GM23338 (cell line): ENCODE results near the gene ZDHHC1. TPM values are rescaled to one million over a fixed set of nuclear protein-coding genes. Genes with fewer than 3 reads are reported as not detected.

Source experiments
- ATAC-seq: fragments of 200-7000 bp; cut with Tn5 transposase; 3 replicates; pipeline ENCODE4 v1.9.1; 2020
- DNase-seq: peaks from one replicate; pipeline ENCODE4 v3.0.0-alpha.2; 2015; ENCODE audit warnings: low spot score
- H2AFZ ChIP-seq: fragments of 200-600 bp; sonication (generic); 2 replicates; pipeline ENCODE4 v1.8.0; 2016; ENCODE audit warnings: antibody characterized with exemption, mild to moderate bottlenecking, moderate library complexity
- H3F3A ChIP-seq: fragments of 200-600 bp; sonication (generic); replicated peaks from 2 replicates; pipeline ENCODE4 v1.8.0; 2017; ENCODE audit warnings: antibody characterized with exemption, mixed run types, low read depth
- H3K27ac ChIP-seq: fragments of 200-600 bp; sonication (generic); 2 replicates; pipeline ENCODE4 v1.6.1; 2016; ENCODE audit warnings: low read depth
- H3K27me3 ChIP-seq: fragments of 200-600 bp; sonication (generic); 2 replicates; pipeline ENCODE4 v1.8.0; 2016; ENCODE audit warnings: mild to moderate bottlenecking, mixed run types, moderate library complexity; ENCODE audit not compliant: insufficient read depth
- H3K36me3 ChIP-seq: fragments of 200-600 bp; sonication (generic); 2 replicates; pipeline ENCODE4 v1.8.0; 2016; ENCODE audit warnings: mild to moderate bottlenecking; ENCODE audit not compliant: insufficient read depth
- H3K4me1 ChIP-seq: fragments of 200-600 bp; sonication (generic); 2 replicates; pipeline ENCODE4 v1.8.0; 2016; ENCODE audit warnings: mild to moderate bottlenecking, moderate library complexity; ENCODE audit not compliant: insufficient read depth
- H3K4me2 ChIP-seq: fragments of 200-600 bp; sonication (generic); 2 replicates; pipeline ENCODE4 v1.7.1; 2017; ENCODE audit warnings: mixed run types
- H3K4me3 ChIP-seq: fragments of 200-600 bp; sonication (generic); 2 replicates; pipeline ENCODE4 v1.6.1; 2016; ENCODE audit warnings: mixed run types
- H3K79me2 ChIP-seq: fragments of 200-600 bp; sonication (generic); replicated peaks from 2 replicates; pipeline ENCODE4 v1.8.0; 2017; ENCODE audit warnings: mild to moderate bottlenecking; ENCODE audit not compliant: insufficient read depth
- H3K9me2 ChIP-seq: fragments of 200-600 bp; sonication (generic); 2 replicates; pipeline ENCODE4 v1.8.0; 2017; ENCODE audit not compliant: insufficient read depth
- H4K20me1 ChIP-seq: fragments of 200-600 bp; sonication (generic); replicated peaks from 2 replicates; pipeline ENCODE4 v1.8.0; 2017; ENCODE audit warnings: mild to moderate bottlenecking; ENCODE audit not compliant: insufficient read depth
- H3K27ac Mint-ChIP-seq: 2 replicates; pipeline ENCODE4 v1.8.0; 2020; ENCODE audit warnings: inconsistent platforms, mild to moderate bottlenecking, moderate library complexity, mixed read lengths
- H3K27me3 Mint-ChIP-seq: 3 replicates; pipeline ENCODE4 v1.8.0; 2022; ENCODE audit warnings: low read depth, mild to moderate bottlenecking, moderate library complexity, mixed read lengths, inconsistent platforms; ENCODE audit not compliant: insufficient read depth, poor library complexity
- H3K36me3 Mint-ChIP-seq: 3 replicates; pipeline ENCODE4 v1.8.0; 2021; ENCODE audit warnings: low read depth, mild to moderate bottlenecking, inconsistent platforms, moderate library complexity, mixed read lengths
- H3K4me1 Mint-ChIP-seq: 3 replicates; pipeline ENCODE4 v1.8.0; 2020; ENCODE audit warnings: mild to moderate bottlenecking, inconsistent platforms, mixed read lengths
- H3K4me3 Mint-ChIP-seq: 3 replicates; pipeline ENCODE4 v1.8.0; 2021; ENCODE audit warnings: moderate library complexity, mild to moderate bottlenecking, inconsistent platforms, mixed read lengths
- H3K9me3 Mint-ChIP-seq: 3 replicates; pipeline ENCODE4 v1.8.0; 2020; ENCODE audit warnings: moderate library complexity, mild to moderate bottlenecking, inconsistent platforms, mixed read lengths
- CREB1 ChIP-seq: fragments of 250-450 bp; sonication (Bioruptor Pico); IDR thresholded peaks from 2 replicates; pipeline ENCODE4 v1.5.0; 2020; ENCODE audit warnings: low read depth, mild to moderate bottlenecking, moderate library complexity
- CTCF ChIP-seq, 2 experiments: fragments of 200-600 bp in 1 of 2; sonication (generic) in 1 of 2; conservative IDR thresholded peaks; 2 replicates each; pipeline versions ENCODE4 v1.5.1 to v1.6.1; 2016 to 2017; ENCODE audit warnings: antibody characterized with exemption in 2 of 2, low read depth in 2 of 2, mild to moderate bottlenecking in 2 of 2, moderate library complexity in 1 of 2
- EZH2 ChIP-seq: fragments of 200-600 bp; sonication (generic); IDR thresholded peaks from one replicate; pipeline ENCODE4 v1.8.0; 2017; ENCODE audit warnings: antibody characterized with exemption, mild to moderate bottlenecking, low read depth; ENCODE audit not compliant: unreplicated experiment
- EZH2phosphoT487 ChIP-seq: fragments of 200-600 bp; sonication (generic); IDR thresholded peaks from one replicate; pipeline ENCODE4 v1.8.1; 2018; ENCODE audit warnings: antibody characterized with exemption; ENCODE audit not compliant: unreplicated experiment
- JUNB ChIP-seq: IDR thresholded peaks from one replicate; pipeline ENCODE4 v1.6.1; 2016; ENCODE audit warnings: antibody characterized with exemption; ENCODE audit not compliant: unreplicated experiment
- POLR2AphosphoS5 ChIP-seq: IDR thresholded peaks from 2 replicates; pipeline ENCODE4 v1.6.1; 2016; ENCODE audit warnings: antibody characterized with exemption, low read depth
- REST ChIP-seq: IDR thresholded peaks from one replicate; pipeline ENCODE4 v1.6.1; 2018; ENCODE audit warnings: antibody characterized with exemption; ENCODE audit not compliant: unreplicated experiment
- ZNF114 ChIP-seq: fragments of 250-450 bp; sonication (Bioruptor Pico); IDR thresholded peaks from 2 replicates; pipeline ENCODE4 v1.5.0; 2020; ENCODE audit warnings: mild to moderate bottlenecking, moderate library complexity
- polyA plus RNA-seq: library from polyadenylated mRNA; unstranded; fragments of >200 nt; fragmentation: Nextera tagmentation; extraction: Ambion mirVana; gene quantifications from 2 replicates; pipeline ENCODE4 v1.2.1, GENCODE V29; 2016
- total RNA-seq: library from RNA; depleted of rRNA; stranded (reverse); fragments of >200 nt; shearing (Covaris generic); gene quantifications from 2 replicates; pipeline ENCODE4 v1.2.3, GENCODE V29; 2014

ZDHHC1 gene
- total and polyA plus RNA-seq, 2 experiments from 2014 or later, result 1.4 to 2.7 TPM

DNA sequence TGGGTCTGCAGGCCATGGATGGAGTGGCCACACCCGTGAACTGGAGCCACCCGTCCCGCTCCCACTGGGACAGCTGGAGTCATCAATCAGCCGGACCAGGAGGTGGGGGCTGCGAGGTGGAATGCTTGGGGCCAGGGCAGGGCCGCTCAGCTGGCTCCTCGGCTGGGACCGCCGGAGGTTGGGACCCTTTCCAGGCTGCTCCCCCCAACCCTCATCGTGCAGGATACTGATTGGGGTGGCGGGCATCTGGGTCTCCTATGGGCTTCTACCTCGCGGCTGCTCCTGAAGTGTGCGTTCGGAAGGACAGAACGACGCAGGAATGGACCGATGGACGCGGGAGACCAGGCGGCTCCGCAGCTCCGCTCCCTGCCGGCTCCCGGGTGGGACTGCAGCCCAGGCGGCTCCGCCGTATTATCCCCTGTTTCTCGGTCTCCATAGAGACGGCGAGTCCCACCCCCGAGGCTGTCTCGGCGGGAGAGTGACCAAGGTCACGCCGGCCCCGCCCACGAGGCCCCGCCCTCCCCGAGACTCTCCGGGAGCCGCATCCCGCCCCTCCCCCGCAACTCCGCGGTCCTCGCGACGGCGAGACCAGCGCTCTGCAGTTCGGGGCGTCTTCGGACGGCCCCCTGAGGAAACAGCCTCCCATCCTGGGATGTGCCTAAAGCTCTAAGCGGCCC lies 23.0 kb downstream of the ZDHHC1 start, which contains the start of gene TPPP3:
TSS of gene TPPP3 (minus strand) at position 388 of the 677 bp plus-strand sequence. CDS start 2,387 bp downstream, outside the sequence.
- Histone ChIP-seq H3K27me3 (peaks cover 45% of the 10 kb centered on the region), H4K20me1 (no peaks in the 10 kb centered on the region), H3K4me3 (peak within 1 kb of the TSS; percentile 61), H3F3A (0 out of 2 replicates have a peak, but pooled peaks cover 10% of the 10 kb centered on the region), H3K4me1 (peaks cover 34% of the 10 kb centered on the region), H3K4me2 (peak within 1 kb of the TSS; percentile 92), H3K36me3 (no peaks in the 10 kb centered on the region), H3K79me2 (no peaks in the 10 kb centered on the region), H2AFZ (peak within 1 kb of the TSS; percentile 96), H3K27ac (no peak within 1 kb of the TSS), H3K9me2 (no peaks in the 10 kb centered on the region)
- Mint-ChIP-seq H3K27me3 (peaks cover 57% of the 10 kb centered on the region), H3K36me3 (no peaks in the 10 kb centered on the region), H3K4me1 (peaks cover 19% of the 10 kb centered on the region), H3K4me3 (peak within 1 kb of the TSS; percentile 65), H3K27ac (no peak within 1 kb of the TSS), H3K9me3 (no peaks in the 10 kb centered on the region)
- ATAC-seq, result peak; percentile 59
- DNase-seq, result peak; percentile 83
- TF ChIP-seq JUNB, result no peak
- peak; percentile 38 to 45 for TF ChIP-seq CTCF (conservative IDR thresholded peaks at IDR 0.05; ENCODE audit: low read depth in 2 of 2)

DNA sequence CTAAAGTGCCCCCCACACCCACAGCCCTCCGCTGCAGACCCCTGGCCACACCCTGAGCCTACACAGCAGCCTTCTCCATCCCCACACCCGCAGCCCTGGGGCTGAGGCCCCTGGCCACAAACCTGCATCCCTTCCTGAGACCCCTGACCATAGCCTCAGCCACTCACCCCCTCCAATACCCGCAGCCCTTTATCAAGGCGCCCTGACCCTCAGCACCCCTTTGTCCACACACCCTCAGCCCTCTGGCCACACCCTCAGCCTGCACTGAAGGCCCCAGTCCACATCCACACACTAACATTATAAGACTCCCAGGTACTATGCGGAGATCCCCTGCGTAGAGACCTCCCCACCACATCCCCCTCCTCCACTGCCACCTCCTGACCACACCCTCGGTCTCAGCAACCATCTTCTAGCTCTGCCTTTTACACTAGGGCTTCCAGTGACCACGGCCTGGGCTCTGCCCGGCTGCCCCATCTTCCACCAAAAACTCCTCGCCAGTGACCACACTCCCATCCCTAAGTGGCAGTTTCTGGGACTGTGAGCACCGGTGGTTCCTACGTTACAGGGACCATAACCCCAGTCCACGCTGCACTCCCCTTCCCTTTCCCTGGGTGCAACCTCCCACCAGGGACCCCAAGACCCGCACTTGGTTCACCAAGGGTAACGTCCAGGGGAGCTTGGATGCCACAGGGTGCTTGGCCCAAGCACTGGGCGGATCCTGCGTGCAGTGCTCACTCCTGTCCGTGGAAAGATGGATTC lies 23.8 kb downstream of the ZDHHC1 start:
- no peaks in the 10 kb centered on the region for H3K9me3 Mint-ChIP-seq
- H3K4me1 Mint-ChIP-seq, result peaks cover 25% of the 10 kb centered on the region
- no peak for ATAC-seq
- TF ChIP-seq EZH2, result no peak
- no peak for TF ChIP-seq CTCF (conservative IDR thresholded peaks at IDR 0.05; ENCODE audit: low read depth in 2 of 2)
- TF ChIP-seq ZNF114, result no peak
- TF ChIP-seq CREB1 (CRISPR knock-in tag), result no peak
- no peak for TF ChIP-seq EZH2phosphoT487
- TF ChIP-seq REST, result no peak
- TF ChIP-seq JUNB, result no peak
- TF ChIP-seq POLR2AphosphoS5, result no peak
- Histone ChIP-seq H3K79me2 (no peaks in the 10 kb centered on the region), H3K27me3 (peaks cover 45% of the 10 kb centered on the region), H2AFZ (peak overlapping the region; percentile 94), H3F3A (0 out of 2 replicates have a peak, but pooled peaks cover 10% of the 10 kb centered on the region), H4K20me1 (no peaks in the 10 kb centered on the region), H3K4me1 (peaks cover 38% of the 10 kb centered on the region), H3K4me2 (peak overlapping the region; percentile 92), H3K9me2 (no peaks in the 10 kb centered on the region), H3K27ac (no peak overlapping the region), H3K36me3 (no peaks in the 10 kb centered on the region), H3K4me3 (peak overlapping the region; percentile 61)
- H3K4me3 Mint-ChIP-seq, result no peak overlapping the region
- H3K27ac Mint-ChIP-seq, result no peak overlapping the region
- DNase-seq, result no peak
- H3K27me3 Mint-ChIP-seq, result peaks cover 60% of the 10 kb centered on the region
- H3K36me3 Mint-ChIP-seq, result no peaks in the 10 kb centered on the region
